Naive thymus-derived CD4-positive, alpha-beta T cell (primary cell): ENCODE data around the gene SLC35E2B. TPM values are rescaled to one million over a fixed set of nuclear protein-coding genes. Genes with fewer than 3 reads are reported as not detected.
"Not testable (repeated sequence)": the region's sequence is repeated elsewhere in the genome, so short reads cannot be mapped to it uniquely, and the experiment has no call there.

Experiments
- ATAC-seq: fragments of 150-1000 bp; cut with Tn5 transposase; 2 replicates; pipeline ENCODE4 v1.10.0; 2021; ENCODE audit warnings: mild to moderate bottlenecking, moderate library complexity
- CTCF ChIA-PET: fragments of 350-600 bp; sonication (Branson Sonifier 250); formaldehyde crosslinking; loops from one replicate; lab custom pipeline; 2021; ENCODE audit warnings: antibody characterized with exemption; lab: Charles Lee
- POLR2A ChIA-PET: fragments of 350-600 bp; sonication (Branson Sonifier 250); formaldehyde crosslinking; loops from one replicate; lab custom pipeline; 2021; ENCODE audit warnings: antibody characterized with exemption, inconsistent platforms; lab: Charles Lee
- DNase-seq, 9 donors: peaks; one replicate each; pipeline versions ENCODE4 v3.0.0 to v3.0.0-alpha.2; 2020 to 2022; ENCODE audit warnings: mixed read lengths in 1 of 9
- H3K27ac ChIP-seq: one replicate; pipeline ENCODE4 v1.7.0; 2013; ENCODE audit warnings: mild to moderate bottlenecking, low read depth, low read length, moderate library complexity
- H3K27me3 ChIP-seq, 2 donors: one replicate each; pipeline ENCODE4 v1.7.0; 2013; ENCODE audit warnings: low read length in 2 of 2, mild to moderate bottlenecking in 2 of 2, moderate library complexity in 2 of 2; ENCODE audit not compliant: control insufficient read depth in 2 of 2, insufficient read depth in 2 of 2
- H3K36me3 ChIP-seq, 3 experiments: 1 replicate in 2 of 3; 2 replicates in 1 of 3; pipeline ENCODE4 v1.7.0; 2013; ENCODE audit warnings: low read length in 3 of 3, mild to moderate bottlenecking in 3 of 3, moderate library complexity in 1 of 3; ENCODE audit not compliant: insufficient read depth in 3 of 3, control insufficient read depth in 2 of 3
- H3K4me1 ChIP-seq, 2 donors: one replicate each; pipeline ENCODE4 v1.7.0; 2013; ENCODE audit warnings: low read length in 2 of 2, mild to moderate bottlenecking in 2 of 2, moderate library complexity in 1 of 2; ENCODE audit not compliant: control insufficient read depth in 2 of 2, insufficient read depth in 2 of 2
- H3K4me3 ChIP-seq: 2 replicates; pipeline ENCODE4 v1.7.0; 2013; ENCODE audit warnings: mild to moderate bottlenecking, low read length
- H3K9me3 ChIP-seq, 3 experiments: 1 replicate in 2 of 3; 2 replicates in 1 of 3; pipeline ENCODE4 v1.7.0; 2013; ENCODE audit warnings: low read length in 3 of 3; ENCODE audit not compliant: control insufficient read depth in 2 of 3
- H3K27ac Mint-ChIP-seq, 9 donors: one replicate each; pipeline ENCODE4 v1.8.0; 2020 to 2022; ENCODE audit warnings: mixed read lengths in 9 of 9, mild to moderate bottlenecking in 8 of 9, moderate library complexity in 5 of 9, inconsistent platforms in 2 of 9
- H3K27me3 Mint-ChIP-seq, 5 donors: one replicate each; pipeline ENCODE4 v1.8.0; 2021 to 2022; ENCODE audit warnings: mixed read lengths in 5 of 5, mild to moderate bottlenecking in 1 of 5
- H3K36me3 Mint-ChIP-seq, 5 donors: one replicate each; pipeline ENCODE4 v1.8.0; 2020 to 2022; ENCODE audit warnings: mixed read lengths in 5 of 5, mild to moderate bottlenecking in 3 of 5, inconsistent platforms in 1 of 5
- H3K4me1 Mint-ChIP-seq, 7 donors: one replicate each; pipeline ENCODE4 v1.8.0; 2020 to 2022; ENCODE audit warnings: mixed read lengths in 7 of 7, mild to moderate bottlenecking in 3 of 7, inconsistent platforms in 1 of 7
- H3K4me3 Mint-ChIP-seq, 10 donors: one replicate each; pipeline ENCODE4 v1.8.0; 2020 to 2022; ENCODE audit warnings: mild to moderate bottlenecking in 10 of 10, mixed read lengths in 10 of 10, moderate library complexity in 6 of 10, inconsistent platforms in 2 of 10
- H3K9me3 Mint-ChIP-seq, 11 donors: one replicate each; pipeline ENCODE4 v1.8.0; 2020 to 2022; ENCODE audit warnings: mixed read lengths in 11 of 11, mild to moderate bottlenecking in 4 of 11, inconsistent platforms in 1 of 11, moderate library complexity in 1 of 11
- intact Hi-C, 2 donors: fragments of 100-400 bp; cut with micrococcal nuclease; formaldehyde crosslinking; loops; one replicate each; pipeline ENCODE4 v1.15.1; 2023
- polyA plus RNA-seq, 2 donors: library from polyadenylated mRNA; unstranded; fragments of 300-500 nt; fragmentation: Illumina TruSeq; gene quantifications; one replicate each; pipeline ENCODE4 v1.2.3, GENCODE V29; 2021
- total RNA-seq, 6 experiments: library from RNA in 5 of 6; stranded (reverse) in 5 of 6; gene quantifications; 1 replicate in 5 of 6; 2 replicates in 1 of 6; pipeline ENCODE4 v1.2.3 and lab custom pipeline; 2021 to 2026

The SLC35E2B gene
- total and polyA plus RNA-seq, 7 experiments from 2014 or later, result 45.4 to 138 (median 72.1) TPM

DNA sequence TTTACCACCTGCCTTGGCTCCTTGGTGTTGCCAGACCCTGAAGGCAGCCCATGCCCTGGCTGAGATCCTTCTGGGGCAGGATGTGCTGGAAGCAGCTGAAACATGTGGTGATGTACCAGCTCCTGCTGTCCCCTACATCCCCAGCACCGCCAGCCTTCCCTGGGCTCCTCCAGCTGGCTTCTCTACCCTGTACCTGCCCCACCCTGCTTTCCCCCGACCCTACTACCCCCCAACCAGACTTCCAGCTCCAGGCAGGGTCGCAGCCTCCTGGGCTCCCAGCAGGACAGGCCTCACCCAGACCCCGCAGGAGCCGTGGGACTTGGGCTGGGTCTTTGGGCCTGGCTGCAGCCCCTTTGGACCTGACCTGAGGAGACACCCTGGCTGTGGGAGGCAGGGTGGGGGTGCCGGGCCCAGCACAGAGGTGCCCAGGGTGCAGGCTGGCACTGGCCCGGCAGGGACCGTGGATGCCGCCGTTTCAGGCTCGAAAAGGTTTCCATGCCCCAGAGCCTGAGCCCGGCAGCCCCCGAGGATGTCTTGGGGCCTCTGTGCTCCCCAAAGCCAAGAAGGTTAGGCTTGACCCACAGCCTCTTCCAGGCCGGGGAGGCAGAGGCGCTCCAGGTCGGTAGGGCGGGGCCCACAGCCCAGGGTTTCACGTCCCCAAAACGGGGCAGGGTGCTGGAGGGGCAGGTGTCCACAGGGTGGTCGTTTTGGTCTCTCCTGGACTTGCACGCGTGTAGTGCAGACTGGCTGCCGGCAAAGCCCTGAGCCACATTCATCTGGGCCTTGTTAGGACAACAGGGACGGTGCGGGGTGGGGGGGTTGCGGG is 5.0 kb upstream of the SLC35E2B start:
- H3K36me3 ChIP-seq, CTCF ChIA-PET, H3K4me1 ChIP-seq, DNase-seq, H3K27me3 Mint-ChIP-seq, H3K27ac Mint-ChIP-seq, H3K27ac ChIP-seq, H3K4me1 Mint-ChIP-seq, H3K9me3 ChIP-seq, H3K27me3 ChIP-seq, H3K36me3 Mint-ChIP-seq, H3K4me3 Mint-ChIP-seq, H3K9me3 Mint-ChIP-seq, H3K4me3 ChIP-seq, ATAC-seq, POLR2A ChIA-PET: not testable (repeated sequence)
- intact Hi-C loops, result loop anchor here in 1 of 2 donors (10.0 kb wide), 1 partner anchor 47 kb away; no protein-coding TSS in a partner anchor

- H3K4me3 Mint-ChIP-seq, H3K27me3 ChIP-seq, H3K4me1 ChIP-seq, H3K36me3 ChIP-seq, H3K9me3 Mint-ChIP-seq, H3K27me3 Mint-ChIP-seq, H3K36me3 Mint-ChIP-seq, H3K4me1 Mint-ChIP-seq, POLR2A ChIA-PET, H3K4me3 ChIP-seq, ATAC-seq, H3K27ac ChIP-seq, H3K9me3 ChIP-seq, DNase-seq: not testable (repeated sequence)
- CTCF ChIA-PET, result interaction anchor here (0.6 kb wide), 1 partner anchor 110 kb away, joined by 4 read pairs; no protein-coding TSS in a partner anchor
- intact Hi-C loops, result loop anchor here in 1 of 2 donors (10.0 kb wide), 1 partner anchor 48 kb away; no protein-coding TSS in a partner anchor
- H3K27ac Mint-ChIP-seq, result peak overlapping the region in 1 of 9 donors; percentile 43
Observed at GRCh38 chr1:1696431-1697357, 4.1 kb upstream of the SLC35E2B start.

GRCh38 chr1:1692324-1692713 is 276 bp downstream of the SLC35E2B start:
- H3K9me3 ChIP-seq, H3K36me3 Mint-ChIP-seq, H3K9me3 Mint-ChIP-seq, H3K27me3 ChIP-seq, H3K27me3 Mint-ChIP-seq, H3K4me1 ChIP-seq, H3K36me3 ChIP-seq: not testable (repeated sequence)
- peak in 4 of 9 donors; percentile 60 to 93 (median 82) for DNase-seq
- H3K27ac Mint-ChIP-seq, result peak overlapping the region in 6 of 9 donors; percentile 68 to 98 (median 91)
- peak; percentile 57 for ATAC-seq
- POLR2A ChIA-PET, result interaction anchor here (0.6 to 1.3 kb wide), 3 partner anchors 32 to 88 kb away, joined by 3 to 4 read pairs (median 3); partner anchors contain the start of gene CDK11A
- H3K4me1 Mint-ChIP-seq, result peaks cover 0 to 30% (median 14%) of the 10 kb centered on the region in 7 donors
- H3K27ac ChIP-seq, result peak overlapping the region; percentile 92
- peak overlapping the region; percentile 50 to 86 (median 77) for H3K4me3 Mint-ChIP-seq
- CTCF ChIA-PET, result interaction anchor here (0.6 kb wide), 1 partner anchor 13 kb away, joined by 3 read pairs; no protein-coding TSS in a partner anchor
- intact Hi-C loops, result loop anchor here (2.0 to 10.0 kb wide), 5 partner anchors 32 to 215 kb away; partner anchors contain the start of genes CDK11A (in 1 of the 2), MIB2 (in 1 of the 2) and SSU72 (in 1 of the 2)
- H3K4me3 ChIP-seq, result peak overlapping the region; percentile 46

DNA sequence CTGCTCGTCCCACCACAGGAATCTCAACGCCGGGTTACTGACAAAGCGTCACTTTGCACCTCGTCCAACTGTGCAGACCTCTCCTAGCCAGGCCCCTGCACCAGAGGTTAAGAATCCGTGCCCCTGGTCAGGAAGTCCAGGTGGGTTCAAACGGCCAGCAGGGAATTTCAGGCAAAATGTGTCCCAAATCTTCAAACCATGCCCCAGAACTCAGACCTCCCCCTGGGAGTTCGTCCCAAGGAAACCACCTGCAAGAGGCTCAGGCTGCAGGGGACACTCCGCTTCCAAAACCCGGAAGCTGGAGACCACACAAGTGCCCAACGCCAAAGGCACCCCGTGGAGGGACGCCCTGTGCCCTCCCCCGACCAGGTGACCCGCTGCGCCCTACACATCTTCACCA is 1.2 kb downstream of the SLC35E2B start:
- H3K27ac Mint-ChIP-seq, H3K4me3 Mint-ChIP-seq, H3K27me3 Mint-ChIP-seq, CTCF ChIA-PET, H3K9me3 ChIP-seq, H3K36me3 ChIP-seq, ATAC-seq, H3K27me3 ChIP-seq, H3K4me3 ChIP-seq, POLR2A ChIA-PET, H3K9me3 Mint-ChIP-seq, DNase-seq, H3K36me3 Mint-ChIP-seq, H3K4me1 ChIP-seq: not testable (repeated sequence)
- peaks cover 0 to 33% (median 19%) of the 10 kb centered on the region in 7 donors for H3K4me1 Mint-ChIP-seq
- peak overlapping the region; percentile 51 for H3K27ac ChIP-seq
- intact Hi-C loops, result loop anchor here (5.0 to 10.0 kb wide), 2 partner anchors 53 to 216 kb away; no protein-coding TSS in a partner anchor

GRCh38 chr1:1689526-1689925 is 3.1 kb downstream of the SLC35E2B start:
- H3K27ac ChIP-seq, H3K36me3 Mint-ChIP-seq, H3K4me1 ChIP-seq, ATAC-seq, H3K9me3 Mint-ChIP-seq, H3K9me3 ChIP-seq, POLR2A ChIA-PET, H3K27me3 ChIP-seq, H3K4me3 ChIP-seq, H3K27me3 Mint-ChIP-seq, DNase-seq, intact Hi-C loops, CTCF ChIA-PET: not testable (repeated sequence)
- peak overlapping the region in 4 of 10 donors; percentile 25 to 68 (median 50) for H3K4me3 Mint-ChIP-seq
- H3K36me3 ChIP-seq, result peaks cover 0 to 11% (median 0%) of the 10 kb centered on the region in 3 experiments
- peaks cover 2 to 50% (median 30%) of the 10 kb centered on the region in 7 donors for H3K4me1 Mint-ChIP-seq
- peak overlapping the region in 3 of 9 donors; percentile 17 to 51 (median 46) for H3K27ac Mint-ChIP-seq

GRCh38 chr1:1687846-1688245 is 4.7 kb downstream of the SLC35E2B start:
- no peak for DNase-seq
- Histone ChIP-seq H3K27ac (peak overlapping the region; percentile 20), H3K36me3 (peaks cover 0 to 23% (median 0%) of the 10 kb centered on the region in 3 experiments), H3K9me3 (no peaks in the 10 kb centered on the region), H3K27me3 (no peaks in the 10 kb centered on the region), H3K4me1 (no peaks in the 10 kb centered on the region), H3K4me3 (no peak overlapping the region)
- peaks cover 0 to 18% (median 4%) of the 10 kb centered on the region in 5 donors for H3K36me3 Mint-ChIP-seq
- H3K27me3 Mint-ChIP-seq, result no peaks in the 10 kb centered on the region
- peaks cover 2 to 64% (median 37%) of the 10 kb centered on the region in 7 donors for H3K4me1 Mint-ChIP-seq
- peak overlapping the region in 5 of 10 donors; percentile 11 to 77 (median 39) for H3K4me3 Mint-ChIP-seq
- no peak for ATAC-seq
- H3K27ac Mint-ChIP-seq, result peak overlapping the region in 4 of 9 donors; percentile 3 to 84 (median 62)
- ChIA-PET CTCF (interaction anchor here (0.7 kb wide), 1 partner anchor 1850 kb away, joined by 6 read pairs; no protein-coding TSS in a partner anchor), POLR2A (no interaction called here)
- H3K9me3 Mint-ChIP-seq, result no peaks in the 10 kb centered on the region
- intact Hi-C loops, result no loop called here
